Naive thymus-derived CD4-positive, alpha-beta T cell (primary cell): ENCODE measurements around the gene PI4KA. TPM values are rescaled to one million over a fixed set of nuclear protein-coding genes. Genes with fewer than 3 reads are reported as not detected.
A peak's percentile ranks its signal among the peaks of the same experiment; 100 is the strongest.

ENCODE experiments used
- ATAC-seq: fragments of 150-1000 bp; cut with Tn5 transposase; 2 replicates; pipeline ENCODE4 v1.10.0; 2021; ENCODE audit warnings: mild to moderate bottlenecking, moderate library complexity
- CTCF ChIA-PET: fragments of 350-600 bp; sonication (Branson Sonifier 250); formaldehyde crosslinking; loops from one replicate; lab custom pipeline; 2021; ENCODE audit warnings: antibody characterized with exemption; lab: Charles Lee
- POLR2A ChIA-PET: fragments of 350-600 bp; sonication (Branson Sonifier 250); formaldehyde crosslinking; loops from one replicate; lab custom pipeline; 2021; ENCODE audit warnings: antibody characterized with exemption, inconsistent platforms; lab: Charles Lee
- DNase-seq, 9 donors: peaks; one replicate each; pipeline versions ENCODE4 v3.0.0 to v3.0.0-alpha.2; 2020 to 2022; ENCODE audit warnings: mixed read lengths in 1 of 9
- H3K27ac ChIP-seq: one replicate; pipeline ENCODE4 v1.7.0; 2013; ENCODE audit warnings: mild to moderate bottlenecking, low read depth, low read length, moderate library complexity
- H3K27me3 ChIP-seq, 2 donors: one replicate each; pipeline ENCODE4 v1.7.0; 2013; ENCODE audit warnings: low read length in 2 of 2, mild to moderate bottlenecking in 2 of 2, moderate library complexity in 2 of 2; ENCODE audit not compliant: control insufficient read depth in 2 of 2, insufficient read depth in 2 of 2
- H3K36me3 ChIP-seq, 3 experiments: 1 replicate in 2 of 3; 2 replicates in 1 of 3; pipeline ENCODE4 v1.7.0; 2013; ENCODE audit warnings: low read length in 3 of 3, mild to moderate bottlenecking in 3 of 3, moderate library complexity in 1 of 3; ENCODE audit not compliant: insufficient read depth in 3 of 3, control insufficient read depth in 2 of 3
- H3K4me1 ChIP-seq, 2 donors: one replicate each; pipeline ENCODE4 v1.7.0; 2013; ENCODE audit warnings: low read length in 2 of 2, mild to moderate bottlenecking in 2 of 2, moderate library complexity in 1 of 2; ENCODE audit not compliant: control insufficient read depth in 2 of 2, insufficient read depth in 2 of 2
- H3K4me3 ChIP-seq: 2 replicates; pipeline ENCODE4 v1.7.0; 2013; ENCODE audit warnings: mild to moderate bottlenecking, low read length
- H3K9me3 ChIP-seq, 3 experiments: 1 replicate in 2 of 3; 2 replicates in 1 of 3; pipeline ENCODE4 v1.7.0; 2013; ENCODE audit warnings: low read length in 3 of 3; ENCODE audit not compliant: control insufficient read depth in 2 of 3
- H3K27ac Mint-ChIP-seq, 9 donors: one replicate each; pipeline ENCODE4 v1.8.0; 2020 to 2022; ENCODE audit warnings: mixed read lengths in 9 of 9, mild to moderate bottlenecking in 8 of 9, moderate library complexity in 5 of 9, inconsistent platforms in 2 of 9
- H3K27me3 Mint-ChIP-seq, 5 donors: one replicate each; pipeline ENCODE4 v1.8.0; 2021 to 2022; ENCODE audit warnings: mixed read lengths in 5 of 5, mild to moderate bottlenecking in 1 of 5
- H3K36me3 Mint-ChIP-seq, 5 donors: one replicate each; pipeline ENCODE4 v1.8.0; 2020 to 2022; ENCODE audit warnings: mixed read lengths in 5 of 5, mild to moderate bottlenecking in 3 of 5, inconsistent platforms in 1 of 5
- H3K4me1 Mint-ChIP-seq, 7 donors: one replicate each; pipeline ENCODE4 v1.8.0; 2020 to 2022; ENCODE audit warnings: mixed read lengths in 7 of 7, mild to moderate bottlenecking in 3 of 7, inconsistent platforms in 1 of 7
- H3K4me3 Mint-ChIP-seq, 10 donors: one replicate each; pipeline ENCODE4 v1.8.0; 2020 to 2022; ENCODE audit warnings: mild to moderate bottlenecking in 10 of 10, mixed read lengths in 10 of 10, moderate library complexity in 6 of 10, inconsistent platforms in 2 of 10
- H3K9me3 Mint-ChIP-seq, 11 donors: one replicate each; pipeline ENCODE4 v1.8.0; 2020 to 2022; ENCODE audit warnings: mixed read lengths in 11 of 11, mild to moderate bottlenecking in 4 of 11, inconsistent platforms in 1 of 11, moderate library complexity in 1 of 11
- intact Hi-C, 2 donors: fragments of 100-400 bp; cut with micrococcal nuclease; formaldehyde crosslinking; loops; one replicate each; pipeline ENCODE4 v1.15.1; 2023
- polyA plus RNA-seq, 2 donors: library from polyadenylated mRNA; unstranded; fragments of 300-500 nt; fragmentation: Illumina TruSeq; gene quantifications; one replicate each; pipeline ENCODE4 v1.2.3, GENCODE V29; 2021
- total RNA-seq, 6 experiments: library from RNA in 5 of 6; stranded (reverse) in 5 of 6; gene quantifications; 1 replicate in 5 of 6; 2 replicates in 1 of 6; pipeline ENCODE4 v1.2.3 and lab custom pipeline; 2021 to 2026

The PI4KA gene
- total and polyA plus RNA-seq, 7 experiments from 2014 or later, result 40.1 to 181 (median 156) TPM

DNA sequence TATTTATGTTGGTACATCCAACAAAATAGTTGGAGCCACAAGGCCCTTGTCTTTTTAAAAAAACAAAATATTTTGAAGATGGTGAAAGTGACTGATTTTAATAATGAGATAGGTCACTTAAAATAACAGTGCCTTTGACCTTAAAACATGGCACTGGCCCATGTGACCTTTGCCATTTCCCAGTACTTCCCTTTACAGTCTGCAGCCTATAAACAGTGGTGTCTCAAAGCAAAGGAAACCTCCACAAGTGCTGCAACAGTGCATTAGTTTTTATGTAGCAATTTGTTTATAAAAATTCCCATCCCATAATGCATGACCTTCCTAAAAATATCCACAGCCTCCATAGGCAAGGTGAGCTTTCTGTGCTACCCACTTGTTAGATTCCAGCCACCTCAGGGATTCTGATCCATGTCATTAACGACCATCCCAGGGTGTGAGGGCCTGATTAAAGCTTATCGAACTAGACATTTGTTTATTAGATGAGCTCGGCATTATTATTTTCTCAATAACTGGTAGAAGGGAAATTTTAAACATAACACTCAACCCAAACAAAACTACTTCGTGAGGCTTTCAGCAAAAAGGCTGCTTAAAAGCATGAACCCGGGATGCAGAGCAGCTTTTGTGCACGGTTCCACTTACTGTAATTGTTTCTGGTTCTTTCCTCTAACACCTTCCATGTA is 30.6 kb upstream of the PI4KA start:
- DNase-seq (no peak), ATAC-seq (no peak)
- H3K27me3 Mint-ChIP-seq, result no peaks in the 10 kb centered on the region
- H3K4me3 ChIP-seq, result no peak overlapping the region
- intact Hi-C loops, result no loop called here
- H3K4me1 ChIP-seq, result no peaks in the 10 kb centered on the region
- no peaks in the 10 kb centered on the region for H3K27me3 ChIP-seq
- CTCF ChIA-PET, result interaction anchor here (1.5 kb wide), 1 partner anchor 28 kb away, joined by 4 read pairs; the partner anchor contains the start of gene CRKL
- H3K4me1 Mint-ChIP-seq, result peaks cover 0 to 2% (median 0%) of the 10 kb centered on the region in 7 donors
- H3K36me3 Mint-ChIP-seq, result peaks cover 8 to 39% (median 16%) of the 10 kb centered on the region in 5 donors
- H3K9me3 ChIP-seq, result no peaks in the 10 kb centered on the region
- no peaks in the 10 kb centered on the region for H3K9me3 Mint-ChIP-seq
- H3K36me3 ChIP-seq, result peaks cover 0 to 41% (median 4%) of the 10 kb centered on the region in 3 experiments
- no peak overlapping the region for H3K4me3 Mint-ChIP-seq
- POLR2A ChIA-PET, result no interaction called here
- no peak overlapping the region for H3K27ac ChIP-seq
- no peak overlapping the region for H3K27ac Mint-ChIP-seq

- Mint-ChIP-seq H3K36me3 (peaks cover 12 to 52% (median 21%) of the 10 kb centered on the region in 5 donors), H3K4me1 (peaks cover 0 to 2% (median 0%) of the 10 kb centered on the region in 7 donors), H3K27ac (peak overlapping the region in 1 of 9 donors; percentile 81), H3K9me3 (no peaks in the 10 kb centered on the region), H3K4me3 (no peak overlapping the region), H3K27me3 (no peaks in the 10 kb centered on the region)
- DNase-seq (no peak), ATAC-seq (no peak)
- no peaks in the 10 kb centered on the region for H3K27me3 ChIP-seq
- ChIA-PET POLR2A (no interaction called here), CTCF (no interaction called here)
- no peaks in the 10 kb centered on the region for H3K4me1 ChIP-seq
- intact Hi-C loops, result no loop called here
- no peaks in the 10 kb centered on the region for H3K9me3 ChIP-seq
- H3K27ac ChIP-seq, result no peak overlapping the region
- no peak overlapping the region for H3K4me3 ChIP-seq
- H3K36me3 ChIP-seq, result peaks cover 0 to 59% (median 4%) of the 10 kb centered on the region in 3 experiments
Measured at GRCh38 chr22:20887375-20887774, 28.8 kb upstream of the PI4KA start.

GRCh38 chr22:20885557-20886323 is 27.1 kb upstream of the PI4KA start:
- Histone ChIP-seq H3K27me3 (no peaks in the 10 kb centered on the region), H3K36me3 (peaks cover 0 to 75% (median 9%) of the 10 kb centered on the region in 3 experiments), H3K4me3 (no peak overlapping the region), H3K4me1 (no peaks in the 10 kb centered on the region), H3K9me3 (no peaks in the 10 kb centered on the region), H3K27ac (peak overlapping the region; percentile 0)
- intact Hi-C loops, result loop anchor here in 1 of 2 donors (1.0 to 2.0 kb wide), 2 partner anchors 31 to 77 kb away; partner anchors contain the start of gene CRKL
- ChIA-PET POLR2A (no interaction called here), CTCF (no interaction called here)
- H3K4me1 Mint-ChIP-seq, result peaks cover 0 to 2% (median 0%) of the 10 kb centered on the region in 7 donors
- H3K27ac Mint-ChIP-seq, result peak overlapping the region in 1 of 9 donors; percentile 5
- H3K9me3 Mint-ChIP-seq, result no peaks in the 10 kb centered on the region
- H3K4me3 Mint-ChIP-seq, result no peak overlapping the region
- peaks cover 12 to 60% (median 21%) of the 10 kb centered on the region in 5 donors for H3K36me3 Mint-ChIP-seq
- peak; percentile 98 for ATAC-seq
- H3K27me3 Mint-ChIP-seq, result no peaks in the 10 kb centered on the region
- peak in 7 of 9 donors; percentile 2 to 42 (median 14) for DNase-seq

GRCh38 chr22:20885017-20885556 is 26.5 kb upstream of the PI4KA start:
- Mint-ChIP-seq H3K9me3 (no peaks in the 10 kb centered on the region), H3K27me3 (no peaks in the 10 kb centered on the region), H3K4me1 (peaks cover 0 to 2% (median 0%) of the 10 kb centered on the region in 7 donors), H3K36me3 (peaks cover 12 to 63% (median 20%) of the 10 kb centered on the region in 5 donors), H3K4me3 (no peak overlapping the region), H3K27ac (no peak overlapping the region)
- Histone ChIP-seq H3K27me3 (no peaks in the 10 kb centered on the region), H3K9me3 (no peaks in the 10 kb centered on the region), H3K27ac (peak overlapping the region; percentile 0), H3K36me3 (peaks cover 0 to 81% (median 9%) of the 10 kb centered on the region in 3 experiments), H3K4me3 (no peak overlapping the region), H3K4me1 (no peaks in the 10 kb centered on the region)
- intact Hi-C loops, result loop anchor here in 1 of 2 donors (1.0 to 2.0 kb wide), 2 partner anchors 32 to 77 kb away; partner anchors contain the start of gene CRKL
- ATAC-seq, result no peak
- POLR2A ChIA-PET, result no interaction called here
- DNase-seq, result no peak
- CTCF ChIA-PET, result no interaction called here

GRCh38 chr22:20884454-20884853 is 25.8 kb upstream of the PI4KA start:
- POLR2A ChIA-PET, result no interaction called here
- H3K27ac Mint-ChIP-seq, result peak overlapping the region in 2 of 9 donors; percentile 28 to 46
- no peaks in the 10 kb centered on the region for H3K27me3 Mint-ChIP-seq
- H3K9me3 Mint-ChIP-seq, result no peaks in the 10 kb centered on the region
- intact Hi-C loops, result loop anchor here in 1 of 2 donors (2.0 kb wide), 1 partner anchor 32 kb away; the partner anchor contains the start of gene CRKL
- DNase-seq, result no peak
- Histone ChIP-seq H3K4me1 (no peaks in the 10 kb centered on the region), H3K9me3 (no peaks in the 10 kb centered on the region), H3K36me3 (peaks cover 0 to 76% (median 9%) of the 10 kb centered on the region in 3 experiments), H3K4me3 (no peak overlapping the region), H3K27me3 (no peaks in the 10 kb centered on the region), H3K27ac (no peak overlapping the region)
- peaks cover 8 to 57% (median 16%) of the 10 kb centered on the region in 5 donors for H3K36me3 Mint-ChIP-seq
- H3K4me3 Mint-ChIP-seq, result no peak overlapping the region
- peaks cover 0 to 2% (median 0%) of the 10 kb centered on the region in 7 donors for H3K4me1 Mint-ChIP-seq
- no peak for ATAC-seq
- CTCF ChIA-PET, result no interaction called here

- intact Hi-C loops, result no loop called here
- Mint-ChIP-seq H3K9me3 (no peaks in the 10 kb centered on the region), H3K27me3 (no peaks in the 10 kb centered on the region), H3K4me1 (peaks cover 0 to 2% (median 0%) of the 10 kb centered on the region in 7 donors), H3K4me3 (no peak overlapping the region), H3K36me3 (peaks cover 4 to 45% (median 13%) of the 10 kb centered on the region in 5 donors), H3K27ac (peak overlapping the region in 1 of 9 donors; percentile 40)
- Histone ChIP-seq H3K36me3 (peaks cover 0 to 69% (median 6%) of the 10 kb centered on the region in 3 experiments), H3K4me1 (no peaks in the 10 kb centered on the region), H3K4me3 (no peak overlapping the region), H3K27me3 (no peaks in the 10 kb centered on the region), H3K27ac (no peak overlapping the region), H3K9me3 (no peaks in the 10 kb centered on the region)
- ATAC-seq, result no peak
- POLR2A ChIA-PET, result no interaction called here
- CTCF ChIA-PET, result no interaction called here
- no peak for DNase-seq
Measured at GRCh38 chr22:20882855-20883254, 24.2 kb upstream of the PI4KA start.
